ENCODE measurements around the gene CYP2A13. TPM values are rescaled to one million over a fixed set of nuclear protein-coding genes. Genes with fewer than 3 reads are reported as not detected.
"Not testable (repeated sequence)": the region's sequence is repeated elsewhere in the genome, so short reads cannot be mapped to it uniquely, and the experiment has no call there.

The CYP2A13 gene, protein sequence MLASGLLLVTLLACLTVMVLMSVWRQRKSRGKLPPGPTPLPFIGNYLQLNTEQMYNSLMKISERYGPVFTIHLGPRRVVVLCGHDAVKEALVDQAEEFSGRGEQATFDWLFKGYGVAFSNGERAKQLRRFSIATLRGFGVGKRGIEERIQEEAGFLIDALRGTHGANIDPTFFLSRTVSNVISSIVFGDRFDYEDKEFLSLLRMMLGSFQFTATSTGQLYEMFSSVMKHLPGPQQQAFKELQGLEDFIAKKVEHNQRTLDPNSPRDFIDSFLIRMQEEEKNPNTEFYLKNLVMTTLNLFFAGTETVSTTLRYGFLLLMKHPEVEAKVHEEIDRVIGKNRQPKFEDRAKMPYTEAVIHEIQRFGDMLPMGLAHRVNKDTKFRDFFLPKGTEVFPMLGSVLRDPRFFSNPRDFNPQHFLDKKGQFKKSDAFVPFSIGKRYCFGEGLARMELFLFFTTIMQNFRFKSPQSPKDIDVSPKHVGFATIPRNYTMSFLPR
- not detected for total RNA-seq

DNA sequence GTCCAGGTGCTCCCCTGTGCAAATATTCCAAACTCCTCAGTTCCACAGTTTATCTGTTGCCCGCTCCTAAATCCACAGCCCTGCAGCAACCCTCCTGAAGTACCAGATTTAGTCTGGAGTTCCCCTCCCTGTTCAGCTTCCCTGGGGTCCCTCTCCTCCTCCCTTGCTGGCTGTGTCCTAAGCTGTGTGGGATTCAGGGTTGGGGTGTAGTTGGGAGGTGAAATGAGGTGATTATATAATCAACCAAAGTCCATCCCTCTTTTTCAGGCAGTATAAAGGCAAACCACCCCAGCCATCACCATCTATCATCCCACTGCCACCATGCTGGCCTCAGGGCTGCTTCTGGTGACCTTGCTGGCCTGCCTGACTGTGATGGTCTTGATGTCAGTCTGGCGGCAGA lies at the start of gene CYP2A13:
Gene CYP2A13, plus strand, starts transcription at position 301 of the 400 bp plus-strand sequence. Its CDS starts 21 bp downstream, at position 322.
- DNase-seq: no peak
- H3K27me3 ChIP-seq: peaks cover 0 to 6% of the 10 kb centered on the region in 2 donors
- H3K4me1 ChIP-seq: no peaks in the 10 kb centered on the region
- TF ChIP-seq, protein P1, sequence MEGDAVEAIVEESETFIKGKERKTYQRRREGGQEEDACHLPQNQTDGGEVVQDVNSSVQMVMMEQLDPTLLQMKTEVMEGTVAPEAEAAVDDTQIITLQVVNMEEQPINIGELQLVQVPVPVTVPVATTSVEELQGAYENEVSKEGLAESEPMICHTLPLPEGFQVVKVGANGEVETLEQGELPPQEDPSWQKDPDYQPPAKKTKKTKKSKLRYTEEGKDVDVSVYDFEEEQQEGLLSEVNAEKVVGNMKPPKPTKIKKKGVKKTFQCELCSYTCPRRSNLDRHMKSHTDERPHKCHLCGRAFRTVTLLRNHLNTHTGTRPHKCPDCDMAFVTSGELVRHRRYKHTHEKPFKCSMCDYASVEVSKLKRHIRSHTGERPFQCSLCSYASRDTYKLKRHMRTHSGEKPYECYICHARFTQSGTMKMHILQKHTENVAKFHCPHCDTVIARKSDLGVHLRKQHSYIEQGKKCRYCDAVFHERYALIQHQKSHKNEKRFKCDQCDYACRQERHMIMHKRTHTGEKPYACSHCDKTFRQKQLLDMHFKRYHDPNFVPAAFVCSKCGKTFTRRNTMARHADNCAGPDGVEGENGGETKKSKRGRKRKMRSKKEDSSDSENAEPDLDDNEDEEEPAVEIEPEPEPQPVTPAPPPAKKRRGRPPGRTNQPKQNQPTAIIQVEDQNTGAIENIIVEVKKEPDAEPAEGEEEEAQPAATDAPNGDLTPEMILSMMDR (IDR thresholded peaks at IDR 0.05): no peak
- TF ChIP-seq POLR2A (IDR thresholded peaks at IDR 0.05): no peak
- H3K9me3 ChIP-seq: no peaks in the 10 kb centered on the region
- no peak within 1 kb of the TSS for H3K27ac ChIP-seq
- no peak within 1 kb of the TSS for H3K4me3 ChIP-seq
- intact Hi-C loops (cut with DNase I; ENCODE audit: low total_unique reads): no loop called here
- H3K36me3 ChIP-seq: no peaks in the 10 kb centered on the region

DNA sequence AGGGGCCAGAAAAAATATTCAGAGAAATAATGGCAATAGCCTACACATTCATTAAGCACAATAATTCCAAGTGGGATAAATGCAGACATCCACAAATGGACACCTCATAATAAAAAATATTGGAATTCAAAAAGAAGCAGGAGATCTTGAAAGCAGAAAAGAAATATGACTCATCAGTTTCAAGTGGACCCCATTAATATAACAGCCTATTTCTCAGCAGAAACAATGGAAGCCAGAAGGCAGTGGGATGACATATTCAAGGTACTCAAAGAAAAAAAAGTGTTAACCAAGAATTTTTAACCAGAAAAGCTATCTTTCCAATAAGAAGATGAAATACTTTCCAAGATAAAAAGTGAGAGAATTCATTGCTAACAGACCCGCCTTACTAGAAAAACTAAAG lies 48.4 kb upstream of the CYP2A13 start:
- no peak for DNase-seq
- intact Hi-C loops (cut with DNase I; ENCODE audit: low total_unique reads): no loop called here
- no peak for TF ChIP-seq POLR2A (IDR thresholded peaks at IDR 0.05)
- TF ChIP-seq, protein P1 (IDR thresholded peaks at IDR 0.05): no peak
- no peaks in the 10 kb centered on the region for H3K36me3 ChIP-seq
- H3K9me3 ChIP-seq: no peaks in the 10 kb centered on the region
- H3K4me1 ChIP-seq: no peaks in the 10 kb centered on the region
- no peak overlapping the region for H3K4me3 ChIP-seq
- no peaks in the 10 kb centered on the region for H3K27me3 ChIP-seq
- no peak overlapping the region for H3K27ac ChIP-seq

DNA sequence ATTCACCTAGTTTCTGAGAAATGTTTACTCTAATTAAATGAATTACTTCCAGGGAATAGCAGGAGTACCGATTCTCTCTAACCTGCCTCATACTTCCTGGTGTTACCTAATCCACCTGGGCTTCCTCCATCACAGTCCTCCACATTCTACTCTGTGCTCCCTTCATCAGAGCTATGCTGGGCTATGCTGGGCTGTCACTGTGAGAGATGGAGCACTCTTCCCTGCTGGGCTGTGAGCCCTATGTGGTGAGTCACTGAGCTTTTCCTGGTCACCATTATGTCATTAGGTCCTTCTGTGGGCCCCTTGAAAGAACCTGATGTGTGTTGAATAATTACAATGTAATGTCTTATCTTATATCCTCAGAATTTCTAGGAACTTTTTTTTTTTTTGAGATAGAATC lies 43.2 kb upstream of the CYP2A13 start:
- H3K4me3 ChIP-seq; H3K9me3 ChIP-seq; H3K27me3 ChIP-seq; DNase-seq; H3K36me3 ChIP-seq; intact Hi-C loops (cut with DNase I; ENCODE audit: low total_unique reads); H3K4me1 ChIP-seq; H3K27ac ChIP-seq: not testable (repeated sequence)

DNA sequence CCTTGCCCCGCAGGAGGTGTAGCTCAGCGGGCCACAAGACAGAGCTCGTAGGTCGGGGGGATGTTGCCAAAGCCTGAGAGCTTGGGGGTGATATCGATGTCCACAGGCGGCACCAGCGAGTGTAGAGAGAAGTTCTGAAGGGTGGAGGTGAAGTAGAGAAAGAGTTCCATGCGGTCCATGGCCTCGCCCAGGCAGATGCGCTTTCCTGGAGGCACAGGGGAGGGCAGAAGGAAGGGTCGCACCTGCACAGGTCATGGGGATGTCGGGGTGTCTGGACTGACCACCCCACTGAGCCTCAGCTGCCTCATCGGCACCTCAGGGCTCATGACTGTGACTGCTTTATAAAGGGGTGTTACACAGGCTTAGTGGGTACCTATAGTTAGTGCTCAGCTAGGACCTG lies 37.8 kb upstream of the CYP2A13 start:
- H3K9me3 ChIP-seq: no peaks in the 10 kb centered on the region
- intact Hi-C loops (cut with DNase I; ENCODE audit: low total_unique reads): no loop called here
- TF ChIP-seq, protein P1 (IDR thresholded peaks at IDR 0.05): no peak
- no peak for TF ChIP-seq POLR2A (IDR thresholded peaks at IDR 0.05)
- H3K27me3 ChIP-seq: no peaks in the 10 kb centered on the region
- H3K36me3 ChIP-seq: no peaks in the 10 kb centered on the region
- H3K4me3 ChIP-seq: no peak overlapping the region
- DNase-seq: no peak
- no peaks in the 10 kb centered on the region for H3K4me1 ChIP-seq
- H3K27ac ChIP-seq: no peak overlapping the region

DNA sequence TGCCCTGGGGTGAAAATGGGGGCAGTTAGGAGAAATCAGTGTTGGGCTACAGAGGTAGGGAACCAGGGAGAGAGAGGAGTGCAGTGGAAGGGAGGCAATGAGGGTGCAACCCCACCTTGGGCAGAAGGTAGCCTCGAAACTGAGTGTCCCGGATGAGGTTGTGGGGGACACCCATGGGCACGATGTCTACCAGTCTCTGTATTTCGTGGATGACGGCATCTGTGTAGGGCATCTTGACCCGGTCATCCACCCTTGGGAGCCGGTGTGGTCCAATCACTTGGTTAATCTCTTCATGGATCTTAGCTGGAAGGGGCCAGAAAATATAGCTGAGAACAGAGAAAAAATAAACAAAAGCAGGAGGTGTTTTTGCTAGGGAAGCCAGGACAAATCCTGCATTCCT lies 36.1 kb upstream of the CYP2A13 start:
- DNase-seq; H3K36me3 ChIP-seq; intact Hi-C loops (cut with DNase I; ENCODE audit: low total_unique reads); H3K4me1 ChIP-seq; H3K9me3 ChIP-seq; H3K27ac ChIP-seq; H3K27me3 ChIP-seq; H3K4me3 ChIP-seq: not testable (repeated sequence)

DNA sequence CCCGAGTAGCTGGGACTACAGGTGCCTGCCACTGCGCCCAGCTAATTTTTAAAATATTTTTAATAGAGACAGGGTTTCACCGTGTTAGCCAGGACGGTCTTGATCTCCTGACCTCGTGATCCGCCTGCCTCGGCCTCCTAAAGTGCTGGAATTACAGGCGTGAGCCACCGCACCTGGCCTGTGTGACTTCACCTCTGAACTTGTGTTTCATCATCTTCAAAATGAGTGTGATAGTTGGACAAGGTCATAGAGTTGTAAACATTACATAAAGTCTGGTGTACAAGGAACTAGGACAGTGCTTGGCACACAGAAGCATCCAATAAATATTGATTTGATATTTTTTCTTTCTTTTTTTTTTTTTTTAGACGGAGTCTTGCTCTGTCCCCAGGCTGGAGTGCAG lies 34.9 kb upstream of the CYP2A13 start:
- H3K27ac ChIP-seq; H3K9me3 ChIP-seq; H3K36me3 ChIP-seq; intact Hi-C loops (cut with DNase I; ENCODE audit: low total_unique reads); H3K27me3 ChIP-seq; DNase-seq; H3K4me1 ChIP-seq; H3K4me3 ChIP-seq: not testable (repeated sequence)
